Activated CD4-positive, alpha-beta T cell treated with anti-CD3 and anti-CD28 coated beads, Interleukin-2, amount 50 U/mL, for 1 hour (primary cell): ENCODE measurements around the gene MGAT5.

Experiments used
- DNase-seq: peaks from one replicate; pipeline ENCODE4 v3.0.0-alpha.2; 2020

The MGAT5 gene

DNA sequence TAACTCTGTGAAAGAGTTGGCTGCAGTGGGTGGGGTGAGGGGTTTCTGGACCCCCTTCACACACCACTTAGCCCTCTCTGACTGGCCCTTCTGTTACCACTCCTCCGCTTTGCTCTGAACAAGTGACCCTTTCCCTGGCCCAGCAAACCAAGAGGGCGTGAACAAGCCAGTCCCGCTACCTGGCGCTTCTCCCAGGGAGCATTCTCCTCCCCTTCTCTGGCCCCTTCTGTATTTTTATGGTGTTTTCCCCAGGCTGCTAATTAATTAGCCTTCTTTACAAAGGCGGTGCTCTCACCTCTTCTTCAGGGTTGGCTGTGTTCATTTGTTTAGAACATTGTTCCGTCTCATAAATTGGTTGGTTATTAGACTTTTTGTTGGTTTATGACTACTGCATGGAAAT lies 180.1 kb downstream of the MGAT5 start:
- no peak for DNase-seq

DNA sequence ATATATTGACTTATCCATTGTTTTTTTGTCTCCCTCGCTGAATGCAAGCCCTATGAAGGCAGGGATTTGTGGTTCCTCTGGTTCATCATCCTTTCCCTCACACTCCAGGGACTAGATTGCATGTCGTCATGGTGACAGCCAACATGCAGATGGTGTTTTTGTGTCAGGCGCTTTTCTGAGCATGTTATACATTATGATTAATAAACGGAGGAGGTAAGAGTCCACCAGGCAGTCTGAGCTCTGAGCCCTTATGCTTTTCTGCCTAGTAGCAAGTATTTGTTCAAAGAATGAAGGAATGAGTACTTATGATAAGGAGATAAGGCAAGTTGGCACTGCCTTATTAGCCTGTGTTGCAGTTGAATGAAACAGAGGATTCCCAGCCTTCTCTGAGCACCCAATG lies 181.6 kb downstream of the MGAT5 start:
- no peak for DNase-seq

DNA sequence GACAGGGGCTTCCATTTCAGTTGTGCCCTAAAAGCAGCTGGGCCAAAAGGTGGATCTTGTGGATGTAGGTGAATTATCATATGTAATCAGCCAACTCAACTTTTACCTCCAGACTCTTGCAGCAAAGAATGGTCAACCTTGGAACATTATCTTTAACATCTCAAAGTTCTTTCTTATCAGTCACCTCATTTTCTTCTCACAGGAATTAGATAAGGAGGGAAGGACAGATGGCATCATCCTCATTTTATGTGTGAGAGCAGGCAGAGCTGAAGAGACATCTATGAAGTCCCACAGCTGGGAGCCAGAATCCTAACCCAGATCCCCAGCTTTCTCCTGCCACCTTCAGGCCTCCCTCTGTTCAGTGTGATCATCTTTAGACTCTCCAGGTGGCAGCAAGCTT lies 182.1 kb downstream of the MGAT5 start:
- no peak for DNase-seq

DNA sequence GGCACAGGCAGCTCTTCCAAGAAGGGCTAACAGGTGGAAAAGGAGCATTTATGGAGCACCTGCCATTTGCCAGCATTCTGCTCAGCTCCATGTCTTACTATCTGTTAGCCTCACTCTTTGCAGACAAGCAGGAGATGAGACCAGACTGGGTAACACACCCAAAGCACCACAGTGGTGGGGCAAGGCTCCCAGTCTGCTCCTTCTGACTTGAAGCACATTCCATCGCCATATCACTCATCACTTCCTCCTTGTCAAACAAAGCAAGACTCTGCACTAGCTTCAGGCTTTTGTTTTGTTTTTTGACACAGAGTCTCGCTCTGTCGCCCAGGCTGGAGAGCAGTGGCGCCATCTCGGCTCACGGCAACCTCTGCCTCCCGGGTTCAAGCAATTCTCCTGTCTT lies 182.8 kb downstream of the MGAT5 start:
- DNase-seq: no peak

DNA sequence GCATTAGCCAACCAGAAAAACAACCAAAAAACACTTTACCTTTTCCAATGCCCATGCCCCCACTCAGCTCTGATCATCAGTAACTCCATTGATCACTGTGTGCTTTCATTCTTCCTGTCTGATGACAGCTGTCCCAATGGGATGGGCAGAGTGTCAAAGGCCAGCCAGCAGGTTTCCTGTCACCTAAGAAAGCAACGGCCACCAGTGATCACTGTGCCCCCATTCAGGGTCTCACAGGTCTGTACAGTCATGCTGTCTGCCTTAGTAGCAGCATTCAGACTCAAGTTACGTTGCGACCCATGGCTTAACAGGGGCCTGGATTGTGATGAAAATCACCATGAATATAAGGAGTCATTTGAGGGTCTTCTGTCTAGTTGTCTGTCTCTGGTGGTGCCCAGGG lies 184.5 kb downstream of the MGAT5 start:
- DNase-seq: no peak

DNA sequence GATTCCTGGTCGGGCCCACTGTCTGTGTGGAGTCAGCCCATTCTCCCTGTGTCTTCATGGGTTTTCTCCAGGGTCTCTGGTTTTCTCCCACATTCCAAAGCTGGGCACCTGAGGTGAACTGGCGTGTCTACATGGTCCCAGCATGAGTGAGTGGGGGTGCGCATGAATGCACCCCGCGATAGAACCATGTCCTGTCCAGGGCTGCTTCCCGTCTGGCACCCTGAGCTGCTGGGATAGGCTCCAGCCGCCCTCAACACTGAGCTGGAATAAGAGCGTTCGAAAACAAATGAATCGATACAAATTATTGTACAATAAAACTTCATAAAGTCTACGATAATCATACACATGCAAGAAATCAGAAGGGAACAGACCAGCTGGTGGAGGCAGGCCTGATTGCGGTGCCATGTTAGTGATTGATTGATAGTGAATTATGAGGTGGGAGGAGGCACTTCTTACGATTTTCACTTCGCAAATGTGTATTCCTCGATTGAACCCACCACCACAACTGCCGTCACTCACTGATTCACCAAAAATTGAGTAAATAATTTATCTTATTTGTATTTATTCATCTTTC lies 186.6 kb downstream of the MGAT5 start:
- DNase-seq: no peak

DNA sequence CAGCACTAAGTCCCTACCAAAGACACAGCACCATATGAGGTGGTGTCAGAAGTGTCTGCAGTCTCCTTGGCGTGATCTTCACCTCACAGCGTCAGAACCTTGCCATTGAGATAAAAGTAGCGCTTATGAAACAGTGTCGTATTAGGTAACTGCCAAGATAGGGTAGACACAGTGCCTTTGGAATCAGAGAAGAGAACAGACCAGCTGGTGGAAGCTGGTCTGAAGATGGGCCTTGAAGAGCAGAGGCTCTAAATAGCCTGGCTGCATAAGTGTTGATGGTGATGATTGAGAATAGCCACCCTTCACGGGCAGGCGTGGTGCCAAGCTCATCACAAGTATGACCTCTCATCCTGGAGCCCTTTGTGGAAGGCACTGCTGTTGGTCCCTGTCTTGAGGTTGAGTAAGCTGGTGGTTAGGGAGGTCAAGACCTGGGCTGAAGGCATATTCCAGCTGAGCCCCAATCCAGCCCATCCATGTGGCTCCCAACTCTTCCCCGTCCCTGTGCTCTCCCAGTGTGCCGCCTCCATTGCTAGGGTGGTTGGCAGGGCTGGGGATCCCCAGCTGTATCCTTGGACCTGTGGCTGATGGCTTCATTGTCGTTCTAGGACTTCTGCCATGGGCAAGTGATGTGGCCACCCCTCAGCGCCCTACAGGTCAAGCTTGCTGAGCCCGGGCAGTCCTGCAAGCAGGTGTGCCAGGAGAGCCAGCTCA lies 187.4 kb downstream of the MGAT5 start:
- no peak for DNase-seq

DNA sequence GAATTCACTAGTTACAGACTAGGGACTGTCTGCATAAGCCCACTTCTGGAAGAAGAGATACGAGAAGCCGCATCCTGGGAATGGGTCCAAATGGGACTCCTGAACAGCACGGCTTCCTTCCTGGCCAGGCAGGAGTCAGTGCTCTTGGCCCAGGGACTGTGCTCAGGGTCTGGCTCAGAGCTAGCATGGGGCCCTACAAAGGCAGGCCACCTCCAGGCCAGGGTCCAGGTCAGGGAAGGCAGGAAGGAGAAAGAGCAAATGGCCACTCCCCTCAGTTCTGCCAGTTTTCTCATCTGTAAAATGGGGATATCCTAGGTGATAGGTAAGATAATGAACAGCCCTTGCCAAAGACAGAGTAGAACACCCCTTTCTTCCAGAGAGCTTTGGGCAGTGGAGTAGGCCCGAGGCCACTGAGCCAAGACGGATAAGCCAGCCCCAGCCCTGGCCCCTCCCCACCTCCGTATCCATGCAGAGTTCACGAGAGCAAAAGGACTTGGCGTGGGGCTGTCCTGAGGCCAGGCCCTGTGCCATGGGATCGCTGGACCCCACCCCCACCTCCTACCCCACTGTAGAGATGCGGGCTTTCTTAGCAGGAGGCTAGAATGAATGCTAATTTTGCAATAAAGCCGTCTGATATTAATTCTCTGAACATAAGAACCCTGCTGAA lies 190.1 kb downstream of the MGAT5 start:
- DNase-seq: no peak

DNA sequence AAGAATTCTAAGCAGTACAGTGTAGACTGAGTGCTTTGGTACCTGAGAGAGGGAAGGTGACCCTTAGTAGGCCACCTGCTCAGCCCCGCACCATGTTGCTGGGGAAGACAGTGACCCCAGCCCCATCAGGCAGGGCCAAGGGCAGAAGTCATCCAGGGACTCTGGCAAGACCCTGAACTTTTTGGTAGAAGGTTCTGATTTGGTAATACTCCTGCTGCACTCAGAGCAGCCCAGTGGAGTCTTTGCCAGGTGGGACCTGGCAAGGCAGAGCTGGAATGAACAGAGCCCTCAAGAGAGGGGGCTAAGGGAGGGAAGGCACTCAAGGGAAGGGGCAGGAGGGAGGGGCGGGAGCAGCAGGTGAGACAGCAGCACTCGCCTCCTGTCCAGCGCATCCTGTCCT lies 191.2 kb downstream of the MGAT5 start:
- no peak for DNase-seq

DNA sequence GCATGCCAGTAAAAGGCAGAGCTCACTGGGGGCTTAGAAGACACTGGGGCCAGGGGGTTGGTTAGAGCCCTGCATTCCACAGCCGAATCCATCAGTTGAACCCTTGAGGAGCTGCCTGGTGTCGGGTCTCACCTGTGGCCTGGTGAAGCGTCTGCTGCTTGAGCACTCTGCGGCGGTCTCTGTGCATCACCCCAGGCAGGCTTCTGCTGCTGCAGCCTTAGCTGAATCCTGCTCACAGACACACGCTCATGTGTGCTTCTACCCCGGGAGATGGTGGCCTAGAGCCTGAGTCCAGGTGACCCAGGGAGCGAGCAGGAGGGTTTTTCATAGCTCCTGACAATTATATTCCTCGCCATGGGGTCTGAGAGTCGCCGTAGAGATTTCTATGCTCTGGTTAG lies 192.1 kb downstream of the MGAT5 start:
- no peak for DNase-seq

DNA sequence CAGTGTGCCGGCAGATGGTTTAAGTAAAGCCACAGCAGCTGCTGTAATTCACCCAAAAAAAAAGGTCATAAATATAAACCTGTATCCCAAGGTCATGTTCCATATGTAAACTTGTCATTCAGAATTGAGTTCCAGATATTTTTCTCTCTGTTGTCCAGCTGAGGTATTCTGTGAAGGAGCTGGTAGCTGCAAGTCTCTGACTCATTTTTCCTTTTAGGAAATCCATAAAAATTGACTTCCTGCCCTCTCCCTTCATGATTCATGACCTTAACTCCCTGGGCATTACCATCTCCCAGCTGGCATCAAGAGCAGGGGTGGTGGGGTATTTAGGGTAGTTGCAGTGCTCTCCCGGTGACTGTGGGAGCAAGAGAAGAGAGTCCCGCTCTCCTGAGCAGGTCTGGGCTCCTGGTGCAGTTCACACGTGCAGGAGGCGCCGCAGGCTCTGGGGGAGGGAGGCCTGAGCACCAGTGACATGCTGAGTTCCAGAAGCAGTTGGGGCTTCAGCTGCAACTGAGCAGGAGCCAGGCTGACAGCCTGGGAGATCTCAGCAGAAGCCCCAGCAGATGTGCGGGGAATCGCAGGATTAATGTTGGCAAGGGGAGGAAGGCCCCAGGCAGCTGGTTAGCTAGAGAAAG lies 192.6 kb downstream of the MGAT5 start:
- DNase-seq: no peak

DNA sequence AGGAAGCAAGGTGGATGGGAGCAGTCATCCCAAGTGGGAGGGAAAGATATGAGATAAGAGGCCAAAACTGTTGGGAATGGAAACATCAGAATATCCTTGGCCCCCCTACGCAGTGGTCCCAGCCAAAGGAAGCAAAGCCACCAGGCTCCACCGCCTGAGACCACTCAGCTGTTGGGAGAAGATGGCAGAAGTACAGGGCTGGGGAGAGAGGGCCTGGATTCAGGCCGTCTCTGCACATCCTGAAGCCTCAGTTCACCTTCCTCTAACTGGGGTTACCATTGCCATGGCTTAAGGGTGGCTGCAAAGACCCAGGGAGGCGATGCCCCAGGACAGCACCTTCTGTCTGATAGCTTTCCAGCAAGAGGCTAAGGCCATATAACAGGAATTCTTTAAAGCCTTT lies 193.8 kb downstream of the MGAT5 start:
- DNase-seq: no peak

DNA sequence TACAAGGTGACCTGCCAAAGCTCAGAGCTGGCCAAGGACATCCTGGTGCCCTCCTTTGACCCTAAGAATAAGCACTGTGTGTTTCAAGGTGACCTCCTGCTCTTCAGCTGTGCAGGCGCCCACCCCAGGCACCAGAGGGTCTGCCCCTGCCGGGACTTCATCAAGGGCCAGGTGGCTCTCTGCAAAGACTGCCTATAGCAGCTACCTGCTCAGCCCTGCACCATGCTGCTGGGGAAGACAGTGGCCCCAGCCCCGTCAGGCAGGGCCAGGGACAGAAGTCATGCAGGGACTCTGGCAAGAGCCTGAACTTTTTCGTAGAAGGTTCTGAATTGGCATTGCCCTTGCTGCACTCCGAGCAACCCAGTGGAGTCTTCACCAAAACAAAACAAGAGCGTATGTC lies 194.8 kb downstream of the MGAT5 start:
- DNase-seq: no peak

DNA sequence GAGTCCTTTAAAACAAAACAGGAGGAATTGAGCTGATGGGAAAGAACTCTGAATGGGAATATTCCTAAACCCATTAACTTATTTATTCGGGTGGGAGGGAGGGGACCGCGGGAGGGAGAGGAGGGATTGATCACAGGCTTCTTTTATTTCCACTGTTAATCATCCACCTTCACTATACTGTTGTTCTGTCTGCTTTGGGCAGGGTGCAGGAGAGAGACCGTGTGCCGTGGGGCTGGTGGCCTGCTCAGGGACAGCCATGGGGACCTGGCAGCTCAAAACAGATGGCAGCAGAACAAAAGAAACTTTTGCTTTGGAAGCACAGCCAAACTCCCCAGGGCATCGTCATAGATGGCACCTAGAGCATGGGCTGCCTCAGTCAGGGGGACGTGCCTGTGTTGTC lies 195.3 kb downstream of the MGAT5 start:
- DNase-seq: no peak

DNA sequence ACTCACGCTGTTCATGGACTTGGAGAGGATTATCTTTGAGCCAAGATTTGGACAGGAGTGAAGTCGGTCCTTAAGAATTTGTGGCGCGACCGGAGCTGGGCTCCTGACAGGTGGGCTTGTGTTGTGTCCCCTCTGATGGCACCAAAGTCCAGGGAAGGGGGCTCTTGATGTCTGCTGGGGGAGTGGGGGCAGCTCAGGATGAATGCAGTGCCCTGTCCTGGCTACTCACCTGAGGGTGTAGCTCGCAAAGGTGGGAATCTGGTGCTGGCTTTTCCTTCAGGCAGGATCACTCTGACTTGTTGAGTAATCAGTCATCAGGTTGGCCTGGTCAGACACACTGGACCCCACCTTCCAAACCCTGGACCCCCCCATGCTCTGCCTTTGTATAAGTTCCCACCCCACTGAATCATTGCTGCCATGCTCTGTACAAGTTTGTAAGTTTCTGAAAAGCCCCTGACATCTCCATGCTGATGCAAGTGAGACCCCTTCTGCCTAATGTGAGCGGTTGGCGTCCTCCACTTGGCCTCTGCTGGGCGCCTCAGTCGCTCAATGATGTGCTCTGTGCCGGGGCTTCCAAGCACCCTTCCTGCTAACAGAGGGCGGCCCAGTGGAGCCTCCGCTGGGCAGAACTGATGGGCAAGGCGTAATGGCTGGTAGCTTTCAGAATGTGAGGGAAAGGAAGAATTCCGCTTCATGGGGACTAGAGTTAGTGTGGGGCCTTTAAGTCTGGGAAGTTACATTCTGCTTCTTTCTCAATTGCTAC lies 196.1 kb downstream of the MGAT5 start:
- no peak for DNase-seq

DNA sequence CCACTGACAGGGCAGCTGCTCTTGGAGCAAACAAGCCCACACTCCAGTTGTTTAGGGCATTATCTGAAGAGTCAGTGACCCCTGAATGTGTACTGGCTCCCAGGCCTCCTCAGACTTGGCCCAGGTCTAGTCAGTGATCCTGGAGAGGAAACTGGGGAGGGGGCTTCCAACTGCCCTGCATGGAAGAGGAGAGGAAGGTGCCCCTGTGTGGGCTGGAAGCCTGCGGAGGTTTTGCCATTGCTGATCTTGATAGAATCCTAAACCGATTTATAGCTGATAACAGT lies 197.4 kb downstream of the MGAT5 start:
- no peak for DNase-seq

DNA sequence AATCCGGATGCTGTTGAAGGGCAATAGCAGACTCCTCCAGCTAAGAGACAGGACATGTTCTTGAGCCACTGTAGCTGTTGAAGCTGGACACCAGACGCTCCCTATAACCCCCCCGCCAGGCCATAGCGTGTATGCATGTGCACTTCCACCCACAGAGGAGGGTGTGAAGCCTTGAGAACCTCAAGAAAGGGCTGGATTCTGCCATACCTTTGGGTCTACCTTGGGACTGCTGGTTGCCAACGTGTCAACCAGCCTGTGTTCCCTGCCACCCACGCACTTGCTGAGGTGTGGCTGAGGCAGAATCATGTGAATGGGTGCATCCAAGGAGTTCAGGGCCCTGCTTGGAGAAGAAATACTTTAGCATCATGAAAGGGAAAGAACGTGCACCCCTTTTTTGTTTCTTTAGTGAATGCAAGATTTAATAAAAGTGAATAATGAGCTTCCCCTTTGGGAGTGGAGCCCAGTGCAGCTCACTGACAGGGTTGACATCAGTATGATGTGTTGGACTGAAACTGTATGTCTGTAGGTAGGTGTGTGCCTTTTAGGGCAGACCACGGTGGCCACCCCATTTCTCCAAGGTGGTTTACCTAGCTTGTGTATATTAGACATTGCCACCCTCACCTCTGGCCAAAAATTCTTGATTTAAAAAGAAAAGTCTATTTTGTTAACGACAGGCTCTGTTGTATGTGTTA lies 198.3 kb downstream of the MGAT5 start:
- DNase-seq: no peak

DNA sequence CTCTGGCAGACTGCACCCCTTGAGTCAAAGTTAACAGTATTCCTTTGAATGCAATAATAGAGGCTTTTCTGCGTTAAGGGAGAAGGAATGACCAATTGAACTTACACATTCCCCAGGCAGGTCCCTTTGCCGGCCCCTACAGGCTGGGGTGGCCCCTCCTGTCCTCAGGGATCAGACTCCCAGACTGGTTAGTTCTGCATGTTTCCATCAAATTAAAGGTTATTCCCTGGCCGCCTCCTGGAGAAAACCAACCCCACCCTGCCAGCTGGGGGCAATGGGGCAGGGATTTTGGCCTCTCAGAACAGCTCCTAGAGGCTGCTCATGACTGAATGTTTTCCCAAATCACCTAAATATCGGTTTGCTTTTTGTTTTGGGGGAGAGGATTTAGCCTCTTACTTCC lies 199.6 kb downstream of the MGAT5 start:
- no peak for DNase-seq

DNA sequence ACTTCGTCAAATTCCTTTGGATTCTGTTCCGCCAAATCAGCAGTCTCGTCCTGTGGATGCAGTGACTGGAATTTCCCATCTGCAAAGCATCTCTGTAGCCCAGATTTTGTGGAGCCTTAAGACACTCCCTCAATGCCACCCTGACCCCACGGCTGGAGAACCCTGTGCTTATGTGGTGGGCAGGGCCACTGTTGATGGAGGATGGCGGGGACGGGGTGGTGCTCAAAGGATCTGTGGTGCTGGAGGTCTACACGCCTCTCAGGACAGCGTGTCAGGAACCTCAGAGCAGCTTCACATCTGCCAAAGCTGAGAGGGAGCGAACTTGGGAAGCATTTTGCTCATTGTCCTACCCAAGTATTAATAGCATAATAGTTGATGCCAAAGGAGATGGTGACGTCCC lies 200.1 kb downstream of the MGAT5 start:
- DNase-seq: no peak

DNA sequence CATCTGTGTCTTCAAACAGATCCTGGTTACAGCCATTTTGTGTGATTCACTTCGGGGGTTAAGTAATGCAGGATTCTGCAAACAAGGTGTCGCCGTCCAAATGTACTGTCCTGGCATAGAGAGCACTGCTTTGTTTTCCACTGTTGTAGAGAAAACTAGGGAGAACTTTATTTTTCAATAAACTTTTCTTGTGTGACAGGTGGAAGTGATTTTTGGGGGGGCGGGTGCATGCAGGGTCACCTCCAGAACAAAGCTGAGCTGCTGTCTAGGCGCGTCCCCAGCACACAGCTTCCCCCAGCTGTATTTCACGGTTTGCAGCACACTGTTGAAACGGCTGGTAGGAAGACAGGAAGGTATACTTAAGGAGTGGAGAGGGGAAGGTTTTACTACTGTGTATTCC lies 200.6 kb downstream of the MGAT5 start:
- no peak for DNase-seq

DNA sequence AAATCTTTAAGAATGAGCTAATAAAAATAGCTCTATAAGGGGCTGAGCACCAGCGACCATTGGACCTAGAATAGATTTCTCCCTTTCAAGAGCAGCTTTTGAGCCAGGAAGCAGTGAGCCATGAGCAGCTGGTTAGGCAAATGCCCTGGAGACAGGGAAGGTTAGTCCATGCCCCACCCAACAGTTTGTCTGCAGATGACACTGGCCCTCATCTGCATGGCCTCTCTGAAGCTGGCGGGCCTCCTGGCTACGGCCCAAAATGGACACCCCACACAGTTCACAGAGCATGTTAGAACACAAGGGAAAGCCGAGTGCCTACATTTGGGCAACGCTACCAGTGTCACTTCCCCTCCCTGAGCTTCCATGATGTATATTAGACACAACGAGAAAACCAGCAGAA lies 201.1 kb downstream of the MGAT5 start:
- DNase-seq: no peak

DNA sequence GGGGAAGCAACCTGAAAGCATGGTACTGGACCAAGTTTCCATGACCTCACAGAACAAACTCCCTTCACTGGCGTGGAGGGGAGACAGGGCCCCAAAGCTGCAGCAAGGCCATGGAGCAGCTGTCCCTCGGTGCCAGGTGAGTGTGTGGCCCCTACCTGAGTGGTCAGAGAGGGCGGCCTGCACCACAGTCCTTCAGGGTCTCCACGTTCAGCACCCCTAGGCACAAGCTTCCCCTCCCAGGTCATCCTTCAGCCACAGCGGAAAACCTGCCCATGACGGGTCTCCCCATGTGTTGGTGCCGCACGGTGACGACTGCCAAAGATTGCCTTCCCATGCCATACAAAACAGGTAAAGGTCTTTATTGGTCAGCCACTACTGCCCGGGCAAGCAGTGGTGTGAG lies 201.6 kb downstream of the MGAT5 start:
- no peak for DNase-seq

DNA sequence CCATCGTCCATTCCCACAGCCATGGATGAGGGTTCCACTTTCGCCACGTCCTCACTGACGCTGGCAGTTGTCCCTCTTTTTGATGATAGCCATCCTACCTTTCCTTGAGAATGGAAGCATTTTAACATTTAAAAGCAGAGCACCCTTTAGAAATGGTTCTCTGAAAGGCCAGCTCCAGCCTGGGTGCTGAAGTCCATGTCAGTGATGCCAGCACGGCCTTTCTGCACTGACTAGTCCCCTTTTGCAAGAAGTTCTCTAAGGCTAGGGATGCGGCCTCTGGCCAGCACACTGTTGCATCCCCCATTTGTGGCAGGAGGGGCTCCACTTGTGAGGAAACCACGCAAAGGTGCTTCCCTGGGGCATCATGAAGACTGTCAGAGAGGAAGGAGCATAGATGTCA lies 203.5 kb downstream of the MGAT5 start:
- DNase-seq: no peak
